22Rv1 (cell line): Measurements from ENCODE around the gene WDR35.

Experiments
- ZFX ChIP-seq: fragments of 450-650 bp; IDR thresholded peaks from 2 replicates; pipeline ENCODE4 v1.6.1; 2017; ENCODE audit warnings: antibody characterized with exemption, borderline replicate concordance
- TF ChIP-seq, protein P1 (sequence below): fragments of 450-650 bp; IDR thresholded peaks from 2 replicates; pipeline ENCODE4 v1.5.1; 2017; ENCODE audit warnings: mild to moderate bottlenecking

DNA sequence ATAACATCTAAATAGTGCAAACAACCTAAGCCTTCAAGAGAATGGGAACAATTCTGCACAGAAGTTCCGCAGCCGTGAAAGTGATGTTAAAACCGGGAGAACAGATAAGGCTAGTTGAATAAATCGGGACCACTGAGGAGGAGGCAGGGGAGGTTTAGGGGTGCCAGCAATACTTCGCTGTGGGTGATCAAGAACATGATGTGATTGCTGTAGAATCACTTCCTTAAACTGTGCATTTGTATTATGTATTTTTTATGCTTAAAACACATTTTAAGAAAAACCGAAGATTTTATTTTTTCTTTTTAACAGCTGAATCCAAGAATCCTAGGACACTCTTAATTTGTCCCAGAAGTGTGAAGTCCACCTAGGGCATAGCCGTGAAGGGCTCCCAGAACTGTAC is 121.7 kb downstream of the WDR35 start:
- TF ChIP-seq, protein P1, sequence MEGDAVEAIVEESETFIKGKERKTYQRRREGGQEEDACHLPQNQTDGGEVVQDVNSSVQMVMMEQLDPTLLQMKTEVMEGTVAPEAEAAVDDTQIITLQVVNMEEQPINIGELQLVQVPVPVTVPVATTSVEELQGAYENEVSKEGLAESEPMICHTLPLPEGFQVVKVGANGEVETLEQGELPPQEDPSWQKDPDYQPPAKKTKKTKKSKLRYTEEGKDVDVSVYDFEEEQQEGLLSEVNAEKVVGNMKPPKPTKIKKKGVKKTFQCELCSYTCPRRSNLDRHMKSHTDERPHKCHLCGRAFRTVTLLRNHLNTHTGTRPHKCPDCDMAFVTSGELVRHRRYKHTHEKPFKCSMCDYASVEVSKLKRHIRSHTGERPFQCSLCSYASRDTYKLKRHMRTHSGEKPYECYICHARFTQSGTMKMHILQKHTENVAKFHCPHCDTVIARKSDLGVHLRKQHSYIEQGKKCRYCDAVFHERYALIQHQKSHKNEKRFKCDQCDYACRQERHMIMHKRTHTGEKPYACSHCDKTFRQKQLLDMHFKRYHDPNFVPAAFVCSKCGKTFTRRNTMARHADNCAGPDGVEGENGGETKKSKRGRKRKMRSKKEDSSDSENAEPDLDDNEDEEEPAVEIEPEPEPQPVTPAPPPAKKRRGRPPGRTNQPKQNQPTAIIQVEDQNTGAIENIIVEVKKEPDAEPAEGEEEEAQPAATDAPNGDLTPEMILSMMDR: no peak
- no peak for TF ChIP-seq ZFX
